ENCODE results near the gene GCNA.

DNA sequence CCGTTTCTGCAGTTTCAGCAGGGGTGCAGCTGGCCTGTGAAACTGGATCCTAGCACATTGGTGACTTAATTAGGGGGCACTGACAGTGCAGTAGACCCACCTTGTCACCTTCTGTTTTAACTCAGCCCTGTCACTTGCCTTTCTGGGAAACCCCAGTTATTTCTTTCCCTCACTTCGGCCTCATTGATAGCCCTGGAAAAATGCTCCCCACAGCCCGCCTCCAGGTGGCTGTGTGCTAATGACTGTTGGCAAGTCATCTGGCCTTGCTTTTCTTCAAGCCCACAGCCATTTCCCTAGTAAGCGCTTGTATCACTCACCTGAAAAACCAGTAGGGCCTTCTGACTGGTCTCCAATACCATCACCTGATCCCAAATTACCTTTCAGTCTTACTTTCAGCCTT is 36.8 kb downstream of the GCNA start:
- TF ChIP-seq MXI1 (IDR thresholded peaks at IDR 0.05; ENCODE audit: borderline replicate concordance, low read depth, low read length) (no peak), JUN (CRISPR knock-in tag; IDR thresholded peaks at IDR 0.05) (no peak), SIN3B (IDR thresholded peaks at IDR 0.05; ENCODE audit: low read length) (no peak), CBX1 (IDR thresholded peaks at IDR 0.05; ENCODE audit: low read depth) (no peak), ZNF468 (CRISPR knock-in tag; IDR thresholded peaks at IDR 0.05) (no peak), FOSL1 (CRISPR knock-in tag; IDR thresholded peaks at IDR 0.05; ENCODE audit: borderline replicate concordance) (no peak), ATF7 (IDR thresholded peaks at IDR 0.05) (no peak), ATF7 (CRISPR knock-in tag; IDR thresholded peaks at IDR 0.05) (no peak), ZBTB21 (CRISPR knock-in tag; IDR thresholded peaks at IDR 0.05) (no peak)
- TF ChIP-seq, protein P1, sequence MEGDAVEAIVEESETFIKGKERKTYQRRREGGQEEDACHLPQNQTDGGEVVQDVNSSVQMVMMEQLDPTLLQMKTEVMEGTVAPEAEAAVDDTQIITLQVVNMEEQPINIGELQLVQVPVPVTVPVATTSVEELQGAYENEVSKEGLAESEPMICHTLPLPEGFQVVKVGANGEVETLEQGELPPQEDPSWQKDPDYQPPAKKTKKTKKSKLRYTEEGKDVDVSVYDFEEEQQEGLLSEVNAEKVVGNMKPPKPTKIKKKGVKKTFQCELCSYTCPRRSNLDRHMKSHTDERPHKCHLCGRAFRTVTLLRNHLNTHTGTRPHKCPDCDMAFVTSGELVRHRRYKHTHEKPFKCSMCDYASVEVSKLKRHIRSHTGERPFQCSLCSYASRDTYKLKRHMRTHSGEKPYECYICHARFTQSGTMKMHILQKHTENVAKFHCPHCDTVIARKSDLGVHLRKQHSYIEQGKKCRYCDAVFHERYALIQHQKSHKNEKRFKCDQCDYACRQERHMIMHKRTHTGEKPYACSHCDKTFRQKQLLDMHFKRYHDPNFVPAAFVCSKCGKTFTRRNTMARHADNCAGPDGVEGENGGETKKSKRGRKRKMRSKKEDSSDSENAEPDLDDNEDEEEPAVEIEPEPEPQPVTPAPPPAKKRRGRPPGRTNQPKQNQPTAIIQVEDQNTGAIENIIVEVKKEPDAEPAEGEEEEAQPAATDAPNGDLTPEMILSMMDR (CRISPR knock-in tag; IDR thresholded peaks at IDR 0.05), result no peak
